Tibial artery (tissue), 4 donors: Measurements from ENCODE around the gene CNTN4.

Experiments
- DNase-seq, 2 donors: peaks; one replicate each; pipeline ENCODE4 v3.0.0-alpha.2; 2019
- H3K27ac ChIP-seq, 2 donors: fragments of 200-600 bp; sonication (generic) in 1 of 2; 1 replicate in 1 of 2; 2 replicates in 1 of 2; pipeline ENCODE4 v1.5.1; 2018 to 2019; ENCODE audit warnings: mild to moderate bottlenecking in 1 of 2
- H3K27me3 ChIP-seq, 2 donors: fragments of 200-600 bp; sonication (generic) in 1 of 2; one replicate each; pipeline versions ENCODE4 v1.5.1 to v1.6.0; 2016 to 2019
- H3K36me3 ChIP-seq, 3 donors: fragments of 200-600 bp; sonication (generic) in 2 of 3; one replicate each; pipeline ENCODE4 v1.5.1; 2016 to 2019; ENCODE audit warnings: mild to moderate bottlenecking in 2 of 3
- H3K4me1 ChIP-seq, 4 donors: fragments of 200-600 bp; sonication (generic) in 2 of 4; 1 replicate in 3 of 4; 2 replicates in 1 of 4; pipeline ENCODE4 v1.5.1; 2016 to 2019
- H3K4me3 ChIP-seq, 2 donors: fragments of 200-600 bp; sonication (generic) in 1 of 2; 1 replicate in 1 of 2; 2 replicates in 1 of 2; pipeline ENCODE4 v1.5.1; 2018 to 2019; ENCODE audit warnings: mild to moderate bottlenecking in 2 of 2
- H3K9me3 ChIP-seq, 3 donors: fragments of 200-600 bp; sonication (generic) in 1 of 3; one replicate each; pipeline ENCODE4 v1.5.1; 2016 to 2019
- CTCF ChIP-seq, 2 experiments: fragments of 200-600 bp in 1 of 2; fragments of 450-650 bp in 1 of 2; IDR thresholded peaks; one replicate each; pipeline ENCODE4 v1.5.1; 2017 to 2019; ENCODE audit warnings: antibody characterized with exemption in 2 of 2, mild to moderate bottlenecking in 1 of 2, moderate library complexity in 1 of 2
- intact Hi-C: fragments of 100-400 bp; cut with DNase I; formaldehyde crosslinking; loops from one replicate; pipeline ENCODE4 v1.15.0; 2023; ENCODE audit warnings: low total_unique reads

CNTN4 gene

GRCh38 chr3:3097958-3098357, 999.3 kb downstream of the CNTN4 start:
- Histone ChIP-seq H3K36me3 (no peaks in the 10 kb centered on the region), H3K27ac (no peak overlapping the region), H3K4me1 (no peaks in the 10 kb centered on the region), H3K27me3 (no peaks in the 10 kb centered on the region), H3K4me3 (no peak overlapping the region), H3K9me3 (no peaks in the 10 kb centered on the region)
- no peak for TF ChIP-seq CTCF (IDR thresholded peaks at IDR 0.05)
- no peak for DNase-seq
- intact Hi-C loops = no loop called here

DNA sequence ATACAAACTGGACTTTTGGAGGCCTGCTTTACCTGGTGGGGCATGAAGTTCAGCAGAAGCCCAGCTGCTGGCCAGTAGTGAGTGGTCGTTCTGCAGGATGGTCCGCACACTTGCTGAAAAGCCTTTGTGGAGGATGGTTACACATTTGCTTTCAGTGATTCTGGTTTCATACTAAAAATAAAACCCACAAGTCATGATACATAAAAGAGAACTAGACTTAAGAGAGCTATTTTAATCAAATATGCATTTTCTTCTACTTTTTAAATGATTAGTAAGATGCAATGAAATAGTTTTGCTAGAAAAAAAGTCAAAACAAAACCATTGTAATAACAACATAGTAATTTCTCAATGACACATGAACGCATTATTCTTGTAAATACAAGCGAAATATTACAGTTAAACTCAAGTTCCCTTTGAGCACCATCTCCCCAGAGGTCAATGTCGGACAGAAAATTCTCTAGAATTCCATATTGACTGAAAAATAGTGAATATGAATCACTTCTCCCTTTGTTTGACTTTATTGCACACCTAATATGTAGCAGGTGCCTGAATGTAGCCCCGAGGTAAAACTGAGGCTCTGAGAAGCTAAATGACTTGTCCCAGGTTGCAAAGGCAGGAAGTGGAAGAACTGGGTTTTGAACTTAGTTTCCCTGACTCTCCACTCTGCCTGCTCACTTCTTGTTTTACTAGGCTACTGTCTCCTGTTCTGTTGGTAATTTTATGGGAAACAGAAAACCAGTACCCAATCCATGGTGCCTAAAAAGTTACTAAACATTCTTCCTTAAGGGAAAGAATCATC, 1003.2 kb downstream of the CNTN4 start:
- no peak for DNase-seq
- intact Hi-C loops = no loop called here
- H3K27me3 ChIP-seq = no peaks in the 10 kb centered on the region
- no peak overlapping the region for H3K27ac ChIP-seq
- H3K4me3 ChIP-seq = no peak overlapping the region
- no peaks in the 10 kb centered on the region for H3K9me3 ChIP-seq
- no peaks in the 10 kb centered on the region for H3K36me3 ChIP-seq
- H3K4me1 ChIP-seq = no peaks in the 10 kb centered on the region
- no peak for TF ChIP-seq CTCF (IDR thresholded peaks at IDR 0.05)

GRCh38 chr3:3102751-3103150, 1004.1 kb downstream of the CNTN4 start:
- no peak for DNase-seq
- H3K9me3 ChIP-seq = no peaks in the 10 kb centered on the region
- no peaks in the 10 kb centered on the region for H3K36me3 ChIP-seq
- H3K27ac ChIP-seq = no peak overlapping the region
- no peaks in the 10 kb centered on the region for H3K27me3 ChIP-seq
- no peaks in the 10 kb centered on the region for H3K4me1 ChIP-seq
- no peak for TF ChIP-seq CTCF (IDR thresholded peaks at IDR 0.05)
- intact Hi-C loops = no loop called here
- H3K4me3 ChIP-seq = no peak overlapping the region

GRCh38 chr3:3105246-3105645, 1006.6 kb downstream of the CNTN4 start:
- Histone ChIP-seq H3K36me3 (no peaks in the 10 kb centered on the region), H3K9me3 (no peaks in the 10 kb centered on the region), H3K27ac (no peak overlapping the region), H3K4me3 (no peak overlapping the region), H3K4me1 (no peaks in the 10 kb centered on the region), H3K27me3 (no peaks in the 10 kb centered on the region)
- DNase-seq = no peak
- intact Hi-C loops = no loop called here
- TF ChIP-seq CTCF (IDR thresholded peaks at IDR 0.05) = no peak

- H3K36me3 ChIP-seq = no peaks in the 10 kb centered on the region
- no peaks in the 10 kb centered on the region for H3K27me3 ChIP-seq
- H3K27ac ChIP-seq = no peak overlapping the region
- H3K4me3 ChIP-seq = no peak overlapping the region
- intact Hi-C loops = no loop called here
- no peaks in the 10 kb centered on the region for H3K9me3 ChIP-seq
- no peak for DNase-seq
- no peak for TF ChIP-seq CTCF (IDR thresholded peaks at IDR 0.05)
- H3K4me1 ChIP-seq = no peaks in the 10 kb centered on the region
These were observed 1007.1 kb downstream of the CNTN4 start for GRCh38 chr3:3105815-3106214.
